ENCODE measurements around the gene CC2D2A.
"Not testable (repeated sequence)": the region's sequence is repeated elsewhere in the genome, so short reads cannot be mapped to it uniquely, and the experiment has no call there.

Gene CC2D2A

GRCh38 chr4:15516494-15516893, 46.8 kb downstream of the CC2D2A start:
- DNase-seq (ENCODE audit: low spot score) = no peak

GRCh38 chr4:15517681-15518080, 48.0 kb downstream of the CC2D2A start:
- DNase-seq (ENCODE audit: low spot score) = not testable (repeated sequence)

GRCh38 chr4:15521442-15522039, 51.9 kb downstream of the CC2D2A start:
- DNase-seq (ENCODE audit: low spot score) = no peak

- DNase-seq (ENCODE audit: low spot score) = no peak
These were observed 55.4 kb downstream of the CC2D2A start for GRCh38 chr4:15525080-15525479.

GRCh38 chr4:15526924-15527592, 57.4 kb downstream of the CC2D2A start:
- DNase-seq (ENCODE audit: low spot score) = no peak

- DNase-seq (ENCODE audit: low spot score) = no peak
These were observed 62.1 kb downstream of the CC2D2A start for GRCh38 chr4:15531792-15532191.

- DNase-seq (ENCODE audit: low spot score) = no peak
These were observed 64.1 kb downstream of the CC2D2A start for GRCh38 chr4:15533817-15534216.

- DNase-seq (ENCODE audit: low spot score) = no peak
These were observed 65.9 kb downstream of the CC2D2A start for GRCh38 chr4:15535599-15535998.

- no peak for DNase-seq (ENCODE audit: low spot score)
These were observed 67.1 kb downstream of the CC2D2A start for GRCh38 chr4:15536552-15537499.

- no peak for DNase-seq (ENCODE audit: low spot score)
These were observed 72.3 kb downstream of the CC2D2A start for GRCh38 chr4:15541941-15542340.

- no peak for DNase-seq (ENCODE audit: low spot score)
These were observed 73.1 kb downstream of the CC2D2A start for GRCh38 chr4:15542760-15543159.

- no peak for DNase-seq (ENCODE audit: low spot score)
These were observed 74.0 kb downstream of the CC2D2A start for GRCh38 chr4:15543537-15544247.

- no peak for DNase-seq (ENCODE audit: low spot score)
These were observed 74.6 kb downstream of the CC2D2A start for GRCh38 chr4:15544248-15544729.

GRCh38 chr4:15545371-15545770, 75.7 kb downstream of the CC2D2A start:
- DNase-seq (ENCODE audit: low spot score) = no peak

GRCh38 chr4:15547392-15547791, 77.7 kb downstream of the CC2D2A start:
- no peak for DNase-seq (ENCODE audit: low spot score)

- DNase-seq (ENCODE audit: low spot score) = no peak
These were observed 80.8 kb downstream of the CC2D2A start for GRCh38 chr4:15550491-15550890.

GRCh38 chr4:15551740-15552446, 82.2 kb downstream of the CC2D2A start:
- no peak for DNase-seq (ENCODE audit: low spot score)

- DNase-seq (ENCODE audit: low spot score) = no peak
These were observed 83.1 kb downstream of the CC2D2A start for GRCh38 chr4:15552557-15553362.

GRCh38 chr4:15556511-15557092, 86.9 kb downstream of the CC2D2A start:
- DNase-seq (ENCODE audit: low spot score) = no peak
